Measurements from ENCODE around the gene FAM124A. TPM values are rescaled to one million over a fixed set of nuclear protein-coding genes. Genes with fewer than 3 reads are reported as not detected.
"Not testable (repeated sequence)": the region's sequence is repeated elsewhere in the genome, so short reads cannot be mapped to it uniquely, and the experiment has no call there.

Gene FAM124A
- total and polyA plus RNA-seq, 2 donors, result 1.9 to 5.9 TPM

DNA sequence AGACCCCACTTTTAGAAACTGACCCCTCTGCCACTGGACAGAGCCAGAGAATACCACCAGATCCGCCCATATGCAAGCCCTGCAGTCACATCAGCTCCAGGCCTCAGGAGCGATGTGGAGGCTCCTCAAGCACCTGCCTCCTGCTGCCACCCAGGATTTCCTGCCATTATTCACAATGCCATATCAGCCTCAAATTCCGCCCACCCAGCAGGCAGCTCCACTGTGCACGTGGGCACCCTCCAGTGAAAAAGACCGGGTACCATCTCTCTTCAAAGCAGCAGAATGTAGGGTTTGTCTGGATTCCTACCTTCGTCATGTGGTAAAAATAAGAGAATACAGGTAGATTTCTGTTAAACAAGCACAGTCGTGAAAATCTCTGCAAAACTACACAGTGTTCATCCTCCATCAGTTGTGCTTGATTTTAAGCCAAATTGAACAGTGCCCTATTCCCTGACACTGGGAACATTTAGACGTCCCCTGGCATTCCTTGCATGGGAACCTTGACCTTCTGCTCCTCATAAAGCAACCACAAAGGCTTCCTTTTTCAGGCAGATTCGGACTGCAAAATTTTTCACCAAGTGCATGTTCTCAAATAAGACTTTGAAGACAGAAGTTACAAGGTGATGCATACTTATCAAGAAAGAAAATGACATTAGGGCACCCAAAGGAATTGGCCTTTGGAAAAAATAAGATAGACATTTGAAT, 56.4 kb downstream of the FAM124A start:
- H3K36me3 ChIP-seq (ENCODE audit: insufficient read depth), result no peaks in the 10 kb centered on the region
- no peaks in the 10 kb centered on the region for H3K4me1 ChIP-seq (ENCODE audit: insufficient read depth)
- H3K4me3 ChIP-seq (ENCODE audit: low read depth, low read length), result no peak overlapping the region
- DNase-seq (ENCODE audit: extremely low spot score), result no peak
- WGBS, result 68% methylated on average over 9 of the region's 9 CpGs
- H3K27ac ChIP-seq (ENCODE audit: low read depth), result no peak overlapping the region

DNA sequence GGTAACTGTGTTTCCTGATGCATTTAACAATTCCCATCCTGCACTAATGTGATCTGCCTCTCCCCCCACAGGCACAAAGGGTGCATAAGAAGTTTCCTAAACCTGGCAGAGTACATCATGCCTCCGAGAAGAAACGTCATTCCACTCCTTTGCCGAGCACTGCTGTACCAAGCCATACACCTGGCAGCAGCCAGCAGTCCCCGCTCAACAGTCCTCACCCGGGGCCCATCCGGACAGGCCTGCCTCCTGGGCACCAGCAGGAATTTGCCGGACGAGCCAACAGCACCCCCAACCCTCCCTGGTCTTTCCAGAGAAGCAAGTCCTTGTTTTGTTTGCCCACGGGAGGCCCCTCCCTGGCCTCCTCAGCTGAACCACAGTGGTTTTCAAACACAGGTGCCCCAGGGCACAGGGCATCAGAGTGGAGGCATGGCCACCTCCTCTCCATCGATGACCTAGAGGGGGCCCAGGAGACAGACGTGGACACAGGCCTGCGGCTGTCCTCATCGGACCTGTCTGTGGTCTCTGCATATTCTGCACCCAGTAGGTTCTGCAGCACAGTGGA, 58.3 kb downstream of the FAM124A start:
- H3K4me1 ChIP-seq (ENCODE audit: insufficient read depth), result no peaks in the 10 kb centered on the region
- 89% methylated on average over 13 of the region's 13 CpGs for WGBS
- no peak overlapping the region for H3K27ac ChIP-seq (ENCODE audit: low read depth)
- H3K4me3 ChIP-seq (ENCODE audit: low read depth, low read length), result no peak overlapping the region
- H3K36me3 ChIP-seq (ENCODE audit: insufficient read depth), result no peaks in the 10 kb centered on the region
- no peak for DNase-seq (ENCODE audit: extremely low spot score)

DNA sequence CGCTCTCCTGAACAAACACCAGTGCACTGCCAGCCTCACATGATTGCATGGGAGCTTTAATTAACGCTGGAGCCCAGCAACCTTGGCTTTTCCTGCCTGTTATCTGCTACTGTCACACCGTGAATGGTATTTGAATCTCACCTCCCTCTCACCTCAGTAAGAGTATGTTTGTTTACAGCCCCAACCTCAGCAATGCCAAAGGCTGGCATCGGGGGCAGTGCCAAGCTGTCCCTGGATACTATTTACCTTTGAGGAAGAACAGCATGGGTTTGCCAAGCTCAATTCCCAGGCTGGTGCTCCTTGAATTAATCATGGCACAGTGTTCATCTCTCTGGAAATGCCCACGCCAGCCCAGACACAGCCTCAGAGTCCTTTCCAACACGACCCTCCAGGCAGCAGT, 60.1 kb downstream of the FAM124A start:
- WGBS, result 85% methylated on average over 6 of the region's 6 CpGs
- Histone ChIP-seq H3K27ac (ENCODE audit: low read depth) (no peak overlapping the region), H3K4me1 (ENCODE audit: insufficient read depth) (no peaks in the 10 kb centered on the region), H3K4me3 (ENCODE audit: low read depth, low read length) (no peak overlapping the region), H3K36me3 (ENCODE audit: insufficient read depth) (no peaks in the 10 kb centered on the region)
- DNase-seq (ENCODE audit: extremely low spot score), result no peak

DNA sequence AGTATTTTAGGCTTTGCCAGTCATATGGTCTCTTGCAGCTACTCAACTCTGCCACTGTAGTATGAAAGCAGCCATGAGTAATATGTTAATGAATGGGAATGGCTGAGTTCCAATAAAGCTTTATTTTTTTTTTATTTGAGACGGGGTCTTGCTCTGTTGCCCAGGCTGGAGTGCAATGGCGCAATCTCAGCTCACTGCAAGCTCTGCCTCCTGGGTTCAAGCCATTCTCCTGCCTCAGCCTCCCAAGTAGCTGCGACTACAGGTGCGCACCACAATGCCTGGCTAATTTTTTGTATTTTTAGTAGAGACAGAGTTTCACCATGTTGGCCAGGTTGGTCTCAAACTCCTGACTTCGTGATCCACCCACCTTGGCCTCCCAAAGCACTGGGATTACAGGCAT, 60.7 kb downstream of the FAM124A start:
- H3K27ac ChIP-seq (ENCODE audit: low read depth); DNase-seq (ENCODE audit: extremely low spot score); H3K4me3 ChIP-seq (ENCODE audit: low read depth, low read length); H3K36me3 ChIP-seq (ENCODE audit: insufficient read depth); H3K4me1 ChIP-seq (ENCODE audit: insufficient read depth): not testable (repeated sequence)
- WGBS, result 93% methylated on average over 5 of the region's 5 CpGs

DNA sequence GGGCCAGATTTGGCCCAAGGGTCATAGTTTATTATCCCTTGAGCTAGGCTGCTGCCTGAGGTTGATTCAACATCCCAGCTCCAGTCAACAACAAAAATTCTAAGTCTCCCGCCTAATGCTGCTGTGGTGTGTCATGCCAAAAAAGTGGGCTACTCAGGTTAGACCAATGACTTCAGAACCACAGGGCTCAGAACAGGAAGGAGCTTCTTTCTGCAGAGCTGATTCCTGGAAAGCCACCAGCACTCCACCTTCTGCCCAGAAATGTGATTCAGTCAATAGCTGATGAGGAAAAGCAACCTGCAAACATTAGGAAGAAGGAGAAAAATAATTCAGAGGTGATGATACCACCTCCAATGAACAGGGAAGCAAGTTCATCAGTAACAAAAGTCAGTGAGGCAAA, 61.2 kb downstream of the FAM124A start:
- WGBS, result 96% methylated on average over 1 of the region's 1 CpG
- DNase-seq (ENCODE audit: extremely low spot score), result no peak
- H3K4me1 ChIP-seq (ENCODE audit: insufficient read depth), result no peaks in the 10 kb centered on the region
- no peaks in the 10 kb centered on the region for H3K36me3 ChIP-seq (ENCODE audit: insufficient read depth)
- H3K27ac ChIP-seq (ENCODE audit: low read depth), result no peak overlapping the region
- H3K4me3 ChIP-seq (ENCODE audit: low read depth, low read length), result no peak overlapping the region

DNA sequence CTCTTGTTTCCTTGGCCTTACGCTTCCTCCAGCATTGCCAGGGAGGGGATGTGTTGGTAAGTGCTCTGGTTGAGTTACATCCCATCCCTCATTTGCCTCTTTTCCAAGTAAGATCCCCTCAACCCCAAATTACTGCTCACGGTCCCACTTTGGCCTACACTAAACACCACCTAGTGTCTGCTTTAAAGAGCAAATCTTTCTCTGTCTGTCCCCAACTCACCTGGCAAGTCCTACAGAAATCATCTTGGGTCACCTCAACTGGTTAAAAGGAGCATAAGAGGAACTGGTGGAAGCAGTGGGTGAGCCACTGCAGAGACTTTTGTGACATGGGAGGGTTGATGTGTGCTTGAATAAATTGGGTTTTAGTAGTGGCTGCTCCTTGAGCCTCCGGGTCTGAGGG, 62.1 kb downstream of the FAM124A start:
- no peaks in the 10 kb centered on the region for H3K4me1 ChIP-seq (ENCODE audit: insufficient read depth)
- no peak overlapping the region for H3K4me3 ChIP-seq (ENCODE audit: low read depth, low read length)
- H3K27ac ChIP-seq (ENCODE audit: low read depth), result no peak overlapping the region
- 92% methylated on average over 3 of the region's 3 CpGs for WGBS
- H3K36me3 ChIP-seq (ENCODE audit: insufficient read depth), result no peaks in the 10 kb centered on the region
- DNase-seq (ENCODE audit: extremely low spot score), result no peak

DNA sequence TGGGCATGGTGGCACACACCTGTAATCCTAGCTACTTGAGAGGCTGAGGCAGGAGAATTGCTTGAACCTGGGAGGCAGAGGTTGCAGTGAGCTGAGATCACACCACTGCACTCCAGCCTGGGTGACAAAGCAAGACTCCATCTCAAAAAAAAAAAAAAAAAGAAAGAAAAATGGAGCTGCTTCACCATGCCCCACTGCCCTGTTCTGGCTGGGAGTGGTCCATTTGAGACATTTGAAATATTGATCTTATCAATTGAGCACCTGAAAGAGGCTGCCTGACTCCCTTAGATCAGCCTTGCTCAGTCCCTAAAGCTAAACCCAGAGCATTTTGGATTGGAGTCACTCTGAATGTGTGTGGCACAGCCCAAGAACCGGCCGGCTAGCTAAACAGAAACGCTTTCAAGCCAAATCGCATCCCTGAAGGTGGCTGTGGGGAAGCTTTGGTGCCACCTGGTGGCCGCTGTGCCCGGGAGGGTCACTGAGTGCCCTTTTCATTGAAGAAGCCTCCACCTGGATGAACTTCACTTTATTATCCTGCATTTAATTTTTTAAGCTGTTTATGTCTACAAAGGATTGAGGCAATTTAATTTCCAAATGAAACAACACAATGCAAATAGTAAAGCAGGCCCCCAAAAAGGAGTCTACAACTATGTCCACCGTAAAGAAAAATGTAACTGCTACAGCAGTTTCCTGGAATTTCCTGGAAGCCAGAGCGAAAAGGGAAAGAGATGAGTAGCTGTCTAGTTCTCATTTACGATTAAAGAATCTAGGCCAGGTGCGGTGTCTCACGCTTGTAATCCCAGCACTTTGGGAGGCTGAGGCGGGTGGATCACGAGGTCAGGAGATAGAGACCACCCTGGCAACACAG, 64.2 kb downstream of the FAM124A start:
- H3K27ac ChIP-seq (ENCODE audit: low read depth), result no peak overlapping the region
- no peaks in the 10 kb centered on the region for H3K4me1 ChIP-seq (ENCODE audit: insufficient read depth)
- H3K4me3 ChIP-seq (ENCODE audit: low read depth, low read length), result no peak overlapping the region
- no peaks in the 10 kb centered on the region for H3K36me3 ChIP-seq (ENCODE audit: insufficient read depth)
- DNase-seq (ENCODE audit: extremely low spot score), result no peak
- 38% methylated on average over 13 of the region's 13 CpGs for WGBS

DNA sequence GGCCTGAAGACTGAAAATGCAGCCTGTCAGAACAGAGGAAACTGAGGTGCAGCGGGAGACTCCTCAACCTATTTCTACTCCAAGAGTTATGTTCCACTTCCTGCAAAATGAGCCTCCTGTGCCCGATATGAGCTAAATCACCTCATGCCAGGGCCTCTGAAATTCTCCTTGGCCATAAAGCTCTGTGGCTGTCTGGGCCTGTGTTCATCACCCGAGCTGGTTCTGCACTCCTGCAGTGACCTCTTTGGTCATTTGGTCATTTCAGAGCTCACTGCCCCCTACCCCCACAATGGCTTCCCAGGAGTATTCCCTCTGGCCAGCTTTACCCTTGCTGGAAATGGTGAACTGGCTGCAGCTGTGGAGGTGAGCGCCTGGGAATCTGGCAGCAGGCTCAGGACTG, 65.6 kb downstream of the FAM124A start:
- Histone ChIP-seq H3K27ac (ENCODE audit: low read depth) (no peak overlapping the region), H3K4me1 (ENCODE audit: insufficient read depth) (no peaks in the 10 kb centered on the region), H3K4me3 (ENCODE audit: low read depth, low read length) (no peak overlapping the region), H3K36me3 (ENCODE audit: insufficient read depth) (no peaks in the 10 kb centered on the region)
- 95% methylated on average over 4 of the region's 4 CpGs for WGBS
- no peak for DNase-seq (ENCODE audit: extremely low spot score)

DNA sequence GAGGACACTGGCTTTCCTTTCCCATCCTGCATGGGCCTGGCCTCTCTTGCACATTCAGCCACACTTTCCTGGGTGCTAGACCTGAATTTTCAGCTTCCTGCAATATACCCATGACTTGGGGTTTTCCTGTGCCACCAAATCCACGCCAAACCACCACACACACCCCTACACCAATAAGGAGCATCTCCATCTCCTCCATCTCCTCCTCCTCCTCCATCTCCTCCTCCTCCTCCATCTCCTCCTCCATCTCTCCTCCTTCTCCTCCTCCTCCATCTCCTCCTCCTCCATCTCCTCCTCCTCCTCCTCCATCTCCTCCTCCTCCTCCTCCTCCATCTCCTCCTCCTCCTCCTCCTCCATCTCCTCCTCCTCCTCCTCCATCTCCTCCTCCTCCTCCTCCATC, 66.1 kb downstream of the FAM124A start:
- H3K27ac ChIP-seq (ENCODE audit: low read depth); H3K36me3 ChIP-seq (ENCODE audit: insufficient read depth); H3K4me1 ChIP-seq (ENCODE audit: insufficient read depth); DNase-seq (ENCODE audit: extremely low spot score); H3K4me3 ChIP-seq (ENCODE audit: low read depth, low read length): not testable (repeated sequence)
- WGBS, result 85% methylated on average over 1 of the region's 1 CpG

DNA sequence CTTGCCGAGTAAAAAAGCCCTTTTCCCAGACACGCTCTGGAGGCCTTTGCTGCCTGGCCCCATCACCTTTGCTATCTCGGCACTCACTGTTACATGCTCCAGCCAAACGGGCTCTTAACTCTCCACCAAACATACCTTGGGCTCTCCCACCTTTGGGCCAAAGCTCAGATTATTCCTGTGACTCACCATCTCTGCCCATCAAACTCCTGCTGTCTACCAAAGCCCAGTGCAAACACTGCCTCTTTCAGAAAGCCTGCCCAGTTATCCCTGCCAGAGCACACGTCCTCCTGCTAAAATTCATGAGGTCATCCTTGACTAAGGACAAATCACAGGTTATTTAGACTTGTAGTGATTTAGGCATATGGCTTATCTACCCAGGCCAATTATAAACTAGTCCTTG, 69.1 kb downstream of the FAM124A start:
- WGBS, result 55% methylated on average over 5 of the region's 5 CpGs
- no peak overlapping the region for H3K4me3 ChIP-seq (ENCODE audit: low read depth, low read length)
- no peaks in the 10 kb centered on the region for H3K36me3 ChIP-seq (ENCODE audit: insufficient read depth)
- H3K27ac ChIP-seq (ENCODE audit: low read depth), result no peak overlapping the region
- DNase-seq (ENCODE audit: extremely low spot score), result no peak
- H3K4me1 ChIP-seq (ENCODE audit: insufficient read depth), result no peaks in the 10 kb centered on the region

DNA sequence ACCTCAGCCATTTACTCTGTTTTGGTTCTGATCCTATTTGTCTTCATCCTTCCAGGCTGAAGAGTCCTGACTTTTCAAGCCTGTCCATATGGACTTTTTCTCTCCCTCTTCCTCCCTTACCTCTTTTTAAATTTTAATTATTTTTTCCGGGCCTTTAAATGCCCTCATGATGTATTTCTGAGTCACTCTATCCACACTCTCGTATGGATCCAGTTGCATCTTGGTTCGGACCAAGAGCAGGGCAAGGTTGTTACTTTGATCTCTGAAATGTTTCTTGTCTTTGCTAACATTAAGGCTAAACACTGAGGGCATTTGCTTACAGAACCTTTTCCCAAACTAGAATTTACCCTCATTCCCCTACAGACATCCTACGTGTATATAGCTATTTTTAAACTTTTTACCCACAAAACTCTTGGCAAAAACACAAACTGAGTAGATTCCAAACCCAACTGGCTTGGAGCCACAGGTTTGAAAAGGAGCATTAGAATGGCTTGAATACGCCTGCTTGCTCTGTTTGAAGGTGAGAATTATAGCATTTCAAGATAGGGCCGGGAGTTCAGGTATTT, 69.9 kb downstream of the FAM124A start:
- H3K4me3 ChIP-seq (ENCODE audit: low read depth, low read length), result no peak overlapping the region
- H3K4me1 ChIP-seq (ENCODE audit: insufficient read depth), result no peaks in the 10 kb centered on the region
- WGBS, result 32% methylated on average over 6 of the region's 6 CpGs
- no peak for DNase-seq (ENCODE audit: extremely low spot score)
- no peak overlapping the region for H3K27ac ChIP-seq (ENCODE audit: low read depth)
- no peaks in the 10 kb centered on the region for H3K36me3 ChIP-seq (ENCODE audit: insufficient read depth)

DNA sequence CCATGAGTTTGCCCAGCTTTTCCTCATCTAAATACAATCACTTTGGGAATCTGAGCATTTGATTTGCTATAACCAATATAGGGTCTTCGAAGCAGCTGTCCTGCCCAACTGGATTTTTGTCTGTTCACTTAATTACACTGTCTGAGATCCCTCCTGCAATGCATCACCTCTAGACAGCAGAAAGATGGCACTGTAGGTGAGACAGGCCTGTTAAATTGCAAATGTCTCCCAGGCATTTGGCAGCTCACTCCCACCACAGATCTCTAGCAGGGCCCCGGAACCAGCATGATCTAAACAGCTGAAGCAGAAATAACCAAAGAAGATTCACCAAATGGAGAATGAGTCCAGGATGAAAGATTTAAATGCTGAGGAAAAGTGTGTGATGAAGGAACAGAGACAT, 75.4 kb downstream of the FAM124A start:
- WGBS, result 86% methylated on average over 2 of the region's 2 CpGs
- H3K27ac ChIP-seq (ENCODE audit: low read depth), result no peak overlapping the region
- no peak overlapping the region for H3K4me3 ChIP-seq (ENCODE audit: low read depth, low read length)
- H3K4me1 ChIP-seq (ENCODE audit: insufficient read depth), result no peaks in the 10 kb centered on the region
- no peak for DNase-seq (ENCODE audit: extremely low spot score)
- no peaks in the 10 kb centered on the region for H3K36me3 ChIP-seq (ENCODE audit: insufficient read depth)

DNA sequence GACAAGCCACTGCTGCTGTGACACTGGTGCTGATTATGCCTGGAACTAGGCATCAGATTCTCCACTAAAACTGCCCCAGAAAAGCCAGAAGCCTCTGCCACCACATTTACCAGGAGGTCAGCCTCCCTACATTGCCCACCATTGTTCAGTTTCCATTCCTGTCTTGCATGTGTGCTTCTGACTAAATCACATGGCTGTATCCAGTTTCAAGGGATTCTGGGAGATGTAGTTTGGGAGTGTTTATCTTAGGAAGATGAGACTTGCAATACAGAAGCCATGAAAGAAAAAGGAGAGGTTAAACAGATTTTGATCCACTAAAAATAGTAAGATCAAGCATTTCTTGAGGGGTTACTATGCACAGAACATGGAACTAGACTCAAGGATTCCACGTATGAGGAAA, 76.6 kb downstream of the FAM124A start:
- H3K36me3 ChIP-seq (ENCODE audit: insufficient read depth), result no peaks in the 10 kb centered on the region
- no peak for DNase-seq (ENCODE audit: extremely low spot score)
- no peak overlapping the region for H3K27ac ChIP-seq (ENCODE audit: low read depth)
- no peaks in the 10 kb centered on the region for H3K4me1 ChIP-seq (ENCODE audit: insufficient read depth)
- 93% methylated on average over 1 of the region's 1 CpG for WGBS
- H3K4me3 ChIP-seq (ENCODE audit: low read depth, low read length), result no peak overlapping the region

All from urinary bladder (tissue), 4 donors.